Measurements from ENCODE around the gene MARS1. TPM values are rescaled to one million over a fixed set of nuclear protein-coding genes. Genes with fewer than 3 reads are reported as not detected.

Gene MARS1
- total RNA-seq, 1 donor from 2014 or later: 290 TPM

GRCh38 chr12:57455374-57456144, 32.3 kb upstream of the MARS1 start:
- Mint-ChIP-seq H3K27me3 (peaks cover 30% of the 10 kb centered on the region), H3K36me3 (ENCODE audit: insufficient read depth) (no peaks in the 10 kb centered on the region), H3K9me3 (ENCODE audit: low read depth) (no peaks in the 10 kb centered on the region), H3K27ac (no peak overlapping the region), H3K4me3 (ENCODE audit: low read depth) (no peak overlapping the region), H3K4me1 (ENCODE audit: low read depth) (peaks cover 16% of the 10 kb centered on the region)
- TF ChIP-seq CTCF (IDR thresholded peaks at IDR 0.05; ENCODE audit: unreplicated experiment): no peak
- no peak for DNase-seq (ENCODE audit: low spot score, unreplicated experiment)

DNA sequence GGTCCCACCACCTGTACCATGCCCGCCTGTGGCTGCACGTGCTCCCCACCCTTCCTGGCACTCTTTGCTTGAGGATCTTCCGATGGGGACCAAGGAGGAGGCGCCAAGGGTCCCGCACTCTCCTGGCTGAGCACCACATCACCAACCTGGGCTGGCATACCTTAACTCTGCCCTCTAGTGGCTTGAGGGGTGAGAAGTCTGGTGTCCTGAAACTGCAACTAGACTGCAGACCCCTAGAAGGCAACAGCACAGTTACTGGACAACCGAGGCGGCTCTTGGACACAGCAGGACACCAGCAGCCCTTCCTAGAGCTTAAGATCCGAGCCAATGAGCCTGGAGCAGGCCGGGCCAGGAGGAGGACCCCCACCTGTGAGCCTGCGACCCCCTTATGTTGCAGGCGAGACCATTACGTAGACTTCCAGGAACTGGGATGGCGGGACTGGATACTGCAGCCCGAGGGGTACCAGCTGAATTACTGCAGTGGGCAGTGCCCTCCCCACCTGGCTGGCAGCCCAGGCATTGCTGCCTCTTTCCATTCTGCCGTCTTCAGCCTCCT, 31.6 kb upstream of the MARS1 start:
- H3K36me3 Mint-ChIP-seq (ENCODE audit: insufficient read depth): no peaks in the 10 kb centered on the region
- H3K27me3 Mint-ChIP-seq: peaks cover 32% of the 10 kb centered on the region
- H3K9me3 Mint-ChIP-seq (ENCODE audit: low read depth): no peaks in the 10 kb centered on the region
- peaks cover 15% of the 10 kb centered on the region for H3K4me1 Mint-ChIP-seq (ENCODE audit: low read depth)
- H3K4me3 Mint-ChIP-seq (ENCODE audit: low read depth): no peak overlapping the region
- peak; percentile 72 for TF ChIP-seq CTCF (IDR thresholded peaks at IDR 0.05; ENCODE audit: unreplicated experiment)
- H3K27ac Mint-ChIP-seq: no peak overlapping the region
- DNase-seq (ENCODE audit: low spot score, unreplicated experiment): peak; percentile 49

GRCh38 chr12:57456737-57457490, 31.0 kb upstream of the MARS1 start:
- Mint-ChIP-seq H3K36me3 (ENCODE audit: insufficient read depth) (no peaks in the 10 kb centered on the region), H3K4me3 (ENCODE audit: low read depth) (no peak overlapping the region), H3K27me3 (peaks cover 37% of the 10 kb centered on the region), H3K27ac (peak overlapping the region; percentile 69), H3K9me3 (ENCODE audit: low read depth) (no peaks in the 10 kb centered on the region), H3K4me1 (ENCODE audit: low read depth) (peaks cover 17% of the 10 kb centered on the region)
- DNase-seq (ENCODE audit: low spot score, unreplicated experiment): no peak
- TF ChIP-seq CTCF (IDR thresholded peaks at IDR 0.05; ENCODE audit: unreplicated experiment): no peak

DNA sequence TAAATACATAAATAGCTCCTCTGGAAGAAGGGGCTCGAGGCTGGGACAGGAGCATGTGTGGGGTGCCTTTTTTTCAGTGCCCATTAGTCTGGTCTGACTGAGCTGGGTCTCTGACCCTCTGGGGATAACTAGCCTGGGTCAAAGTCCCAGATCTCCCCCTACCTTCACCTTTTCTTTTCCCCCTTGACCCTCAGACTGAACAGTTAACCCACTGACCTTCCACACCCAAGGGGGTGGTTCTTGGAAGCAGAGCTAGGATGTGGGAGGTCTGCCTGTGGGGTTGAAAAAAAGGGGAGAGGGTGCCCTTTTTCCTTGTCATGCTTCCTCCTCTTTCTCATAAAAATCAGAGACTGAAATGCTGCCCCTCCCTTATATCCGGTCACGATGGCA, 29.2 kb upstream of the MARS1 start:
- peaks cover 52% of the 10 kb centered on the region for H3K27me3 Mint-ChIP-seq
- H3K36me3 Mint-ChIP-seq (ENCODE audit: insufficient read depth): no peaks in the 10 kb centered on the region
- H3K9me3 Mint-ChIP-seq (ENCODE audit: low read depth): no peaks in the 10 kb centered on the region
- peak overlapping the region; percentile 90 for H3K4me3 Mint-ChIP-seq (ENCODE audit: low read depth)
- peaks cover 19% of the 10 kb centered on the region for H3K4me1 Mint-ChIP-seq (ENCODE audit: low read depth)
- peak overlapping the region; percentile 87 for H3K27ac Mint-ChIP-seq
- no peak for DNase-seq (ENCODE audit: low spot score, unreplicated experiment)
- TF ChIP-seq CTCF (IDR thresholded peaks at IDR 0.05; ENCODE audit: unreplicated experiment): no peak

DNA sequence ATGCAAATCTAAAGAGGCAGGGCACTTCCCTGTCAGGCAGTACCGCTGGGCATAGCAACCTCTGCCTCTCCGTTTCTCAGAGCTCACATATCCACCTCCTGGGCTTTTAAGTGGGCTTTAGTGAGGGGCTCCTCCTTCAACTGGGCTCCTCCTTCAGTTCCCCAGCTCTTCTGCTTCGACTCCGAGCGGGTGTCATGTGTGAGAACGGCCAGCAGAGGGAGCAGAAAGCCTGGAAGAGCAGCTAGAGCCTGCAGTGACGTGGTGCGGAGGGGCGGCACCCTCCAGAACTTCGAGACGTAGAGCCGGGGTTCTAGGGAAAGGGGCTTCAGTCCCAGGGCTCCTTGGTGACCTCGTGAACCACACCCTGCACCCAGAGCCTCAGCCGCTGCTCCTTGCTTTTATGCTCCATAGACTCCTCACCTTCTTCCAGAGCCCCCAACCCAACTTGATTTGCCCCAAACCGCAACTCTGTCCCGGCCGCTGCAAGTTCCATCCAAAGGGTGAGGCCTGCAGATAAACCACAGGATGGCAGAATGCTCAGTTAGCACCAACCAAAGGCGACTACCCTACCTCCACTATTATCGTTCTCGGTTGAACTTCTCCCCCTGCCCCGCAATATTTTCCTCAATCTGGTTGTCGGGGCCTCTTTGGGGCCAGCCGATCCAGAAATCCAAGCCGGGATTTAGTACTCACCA, 28.7 kb upstream of the MARS1 start:
- peak; percentile 81 for TF ChIP-seq CTCF (IDR thresholded peaks at IDR 0.05; ENCODE audit: unreplicated experiment)
- DNase-seq (ENCODE audit: low spot score, unreplicated experiment): peak; percentile 91
- H3K4me3 Mint-ChIP-seq (ENCODE audit: low read depth): peak overlapping the region; percentile 90
- H3K27me3 Mint-ChIP-seq: peaks cover 57% of the 10 kb centered on the region
- H3K27ac Mint-ChIP-seq: peak overlapping the region; percentile 87
- peaks cover 19% of the 10 kb centered on the region for H3K4me1 Mint-ChIP-seq (ENCODE audit: low read depth)
- no peaks in the 10 kb centered on the region for H3K36me3 Mint-ChIP-seq (ENCODE audit: insufficient read depth)
- H3K9me3 Mint-ChIP-seq (ENCODE audit: low read depth): no peaks in the 10 kb centered on the region
